Natural killer cell treated with Interleukin-12 subunit alpha and Interleukin-12 subunit beta and Interleukin-15 and Interleukin-18, amount 100 ng/mL, for 72 hours (primary cell): ENCODE results near the gene CTBP2. TPM values are rescaled to one million over a fixed set of nuclear protein-coding genes. Genes with fewer than 3 reads are reported as not detected.
A peak's percentile ranks its signal among the peaks of the same experiment; 100 is the strongest.

ENCODE experiments used
- ATAC-seq, 2 donors: fragments of 150-1000 bp; cut with Tn5 transposase in 1 of 2; sonication (Bioruptor Pico), chemical (Tn5 transposase) in 1 of 2; 2 replicates each; pipeline ENCODE4 v1.10.0; 2021
- DNase-seq: peaks from one replicate; pipeline ENCODE4 v3.0.0; 2022; ENCODE audit warnings: low spot score
- H3K27ac Mint-ChIP-seq, 2 donors: 1 replicate in 1 of 2; 2 replicates in 1 of 2; pipeline ENCODE4 v1.8.0; 2022; ENCODE audit warnings: mixed read lengths in 2 of 2, mild to moderate bottlenecking in 1 of 2, moderate library complexity in 1 of 2
- H3K27me3 Mint-ChIP-seq, 2 donors: 1 replicate in 1 of 2; 2 replicates in 1 of 2; pipeline ENCODE4 v1.8.0; 2022; ENCODE audit warnings: mixed read lengths in 2 of 2
- H3K36me3 Mint-ChIP-seq: one replicate; pipeline ENCODE4 v1.8.0; 2022; ENCODE audit warnings: mixed read lengths
- H3K4me1 Mint-ChIP-seq, 2 donors: 1 replicate in 1 of 2; 2 replicates in 1 of 2; pipeline ENCODE4 v1.8.0; 2022; ENCODE audit warnings: low read depth in 2 of 2, mixed read lengths in 2 of 2, mild to moderate bottlenecking in 1 of 2
- H3K4me3 Mint-ChIP-seq: one replicate; pipeline ENCODE4 v1.8.0; 2022; ENCODE audit warnings: mixed read lengths
- H3K9me3 Mint-ChIP-seq: 2 replicates; pipeline ENCODE4 v1.8.0; 2022; ENCODE audit warnings: mixed read lengths
- total RNA-seq, 2 donors: library from RNA; stranded (reverse); gene quantifications; one replicate each; pipeline ENCODE4 v1.2.3, GENCODE V29; 2022

The CTBP2 gene
- total RNA-seq, 2 donors from 2014 or later: 61.3 to 76.4 TPM

DNA sequence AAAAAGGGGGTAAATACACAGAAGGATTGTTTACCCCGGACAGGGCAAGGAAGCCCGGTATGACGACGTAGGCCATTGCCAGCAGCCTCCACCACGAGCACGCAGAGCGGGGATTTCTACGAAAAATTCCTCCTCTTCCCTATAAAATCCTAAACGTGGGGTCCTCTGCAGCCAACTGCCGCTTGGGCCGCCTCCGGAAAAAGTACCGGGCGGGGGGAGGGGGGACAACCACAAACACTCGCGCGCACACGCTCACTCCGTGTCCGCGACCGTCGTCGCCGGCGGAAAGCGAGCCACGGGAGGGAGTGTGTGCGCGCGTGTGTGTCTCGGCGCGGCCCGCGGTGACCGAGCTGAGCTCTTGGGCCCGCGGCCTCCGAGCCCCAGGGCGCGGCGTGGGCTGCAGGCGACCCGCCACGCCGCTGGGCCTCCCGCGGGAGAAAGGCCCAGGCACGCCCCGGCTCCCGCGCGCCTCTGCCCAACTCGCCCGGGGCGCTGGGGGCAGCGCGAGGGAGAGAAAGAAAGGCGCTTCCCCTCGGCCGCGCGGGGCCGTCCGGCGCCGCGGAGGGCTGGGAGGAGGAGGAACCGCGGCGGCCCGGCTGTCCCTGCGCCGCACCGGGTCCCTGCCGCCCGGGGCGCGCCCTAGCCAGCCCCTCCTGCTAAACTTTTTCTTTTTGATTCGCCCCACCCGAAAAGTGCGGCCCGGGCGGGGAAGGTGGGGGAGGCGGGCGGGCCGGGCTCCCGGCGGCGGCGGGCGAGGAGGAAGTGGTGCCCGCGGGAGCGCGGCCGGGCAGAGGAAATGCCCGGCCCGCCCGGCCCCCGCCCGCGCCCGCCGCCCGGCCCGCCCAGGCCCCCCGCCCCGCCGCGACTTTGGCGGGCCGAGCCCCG is 1.5 kb downstream of the CTBP2 start:
- no peaks in the 10 kb centered on the region for H3K9me3 Mint-ChIP-seq
- no peaks in the 10 kb centered on the region for H3K27me3 Mint-ChIP-seq
- H3K27ac Mint-ChIP-seq: peak overlapping the region; percentile 68 to 94
- ATAC-seq: peak; percentile 64 to 70
- DNase-seq: peak; percentile 72
- peaks cover 40 to 44% of the 10 kb centered on the region in 2 donors for H3K4me1 Mint-ChIP-seq
- peak overlapping the region; percentile 91 for H3K4me3 Mint-ChIP-seq
- H3K36me3 Mint-ChIP-seq: no peaks in the 10 kb centered on the region

GRCh38 chr10:125158275-125158600 is 2.1 kb downstream of the CTBP2 start:
- no peaks in the 10 kb centered on the region for H3K27me3 Mint-ChIP-seq
- ATAC-seq: no peak
- H3K4me1 Mint-ChIP-seq: peaks cover 46 to 48% of the 10 kb centered on the region in 2 donors
- H3K9me3 Mint-ChIP-seq: no peaks in the 10 kb centered on the region
- no peak for DNase-seq
- peak overlapping the region; percentile 68 to 94 for H3K27ac Mint-ChIP-seq
- H3K4me3 Mint-ChIP-seq: peak overlapping the region; percentile 91
- no peaks in the 10 kb centered on the region for H3K36me3 Mint-ChIP-seq

DNA sequence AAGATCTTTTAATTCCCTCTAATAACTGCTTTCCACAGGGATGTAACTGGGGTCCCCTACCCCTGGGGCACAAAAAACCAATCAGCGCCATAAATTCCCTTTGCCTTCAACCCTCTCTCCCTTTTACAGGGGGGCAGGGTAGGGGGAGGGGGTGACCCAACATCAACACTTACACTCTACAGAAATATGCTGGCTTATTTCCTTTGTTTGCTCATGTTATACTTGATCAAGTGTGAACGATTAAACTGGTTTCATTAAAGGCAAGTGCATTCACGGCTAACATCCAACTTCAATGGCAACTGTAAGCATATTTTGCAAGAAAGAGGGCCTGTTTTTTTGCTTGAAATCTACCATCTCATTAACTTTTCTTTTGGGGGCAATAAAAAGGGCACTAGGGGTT is 2.9 kb downstream of the CTBP2 start:
- no peaks in the 10 kb centered on the region for H3K27me3 Mint-ChIP-seq
- H3K4me3 Mint-ChIP-seq: peak overlapping the region; percentile 91

GRCh38 chr10:125156739-125157480 is 3.5 kb downstream of the CTBP2 start:
- Mint-ChIP-seq H3K9me3 (no peaks in the 10 kb centered on the region), H3K27me3 (no peaks in the 10 kb centered on the region), H3K4me3 (peak overlapping the region; percentile 91), H3K27ac (peak overlapping the region; percentile 68 to 94), H3K36me3 (no peaks in the 10 kb centered on the region), H3K4me1 (peaks cover 53 to 56% of the 10 kb centered on the region in 2 donors)
- DNase-seq (no peak), ATAC-seq (no peak)

More for the DNA sequence above, 2.9 kb downstream of the CTBP2 start:
- H3K4me1 Mint-ChIP-seq: peaks cover 50 to 52% of the 10 kb centered on the region in 2 donors
- no peaks in the 10 kb centered on the region for H3K9me3 Mint-ChIP-seq
- peak overlapping the region; percentile 68 to 94 for H3K27ac Mint-ChIP-seq
- DNase-seq: no peak
- no peaks in the 10 kb centered on the region for H3K36me3 Mint-ChIP-seq
- no peak for ATAC-seq

DNA sequence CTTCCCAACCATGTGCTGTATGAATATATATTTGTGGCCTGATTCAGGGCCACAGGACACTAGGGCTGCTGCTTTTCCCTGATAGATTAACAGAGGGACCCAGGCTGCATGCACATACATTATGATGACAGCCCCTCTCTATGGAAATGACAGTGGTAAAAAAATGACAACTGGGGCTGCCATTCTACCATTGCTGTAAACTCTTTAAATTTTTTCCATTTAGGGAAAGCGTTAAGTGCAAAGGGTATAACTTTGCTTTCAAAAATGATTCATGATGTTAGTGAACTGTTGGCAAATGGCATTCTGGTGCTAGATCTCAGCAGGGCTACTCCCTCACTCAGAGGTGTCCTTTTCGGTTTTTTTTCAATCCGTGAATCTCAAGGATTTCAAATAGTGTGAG is 4.2 kb downstream of the CTBP2 start:
- Mint-ChIP-seq H3K27ac (peak overlapping the region; percentile 68 to 94), H3K27me3 (no peaks in the 10 kb centered on the region), H3K9me3 (no peaks in the 10 kb centered on the region), H3K36me3 (no peaks in the 10 kb centered on the region), H3K4me1 (peaks cover 54 to 58% of the 10 kb centered on the region in 2 donors), H3K4me3 (peak overlapping the region; percentile 91)
- no peak for ATAC-seq
- no peak for DNase-seq

GRCh38 chr10:125155101-125155500 is 5.3 kb downstream of the CTBP2 start:
- Mint-ChIP-seq H3K27ac (peak overlapping the region; percentile 51 to 94), H3K27me3 (no peaks in the 10 kb centered on the region), H3K36me3 (no peaks in the 10 kb centered on the region), H3K4me3 (peak overlapping the region; percentile 41), H3K4me1 (peaks cover 65 to 67% of the 10 kb centered on the region in 2 donors), H3K9me3 (no peaks in the 10 kb centered on the region)
- DNase-seq (no peak), ATAC-seq (no peak)

DNA sequence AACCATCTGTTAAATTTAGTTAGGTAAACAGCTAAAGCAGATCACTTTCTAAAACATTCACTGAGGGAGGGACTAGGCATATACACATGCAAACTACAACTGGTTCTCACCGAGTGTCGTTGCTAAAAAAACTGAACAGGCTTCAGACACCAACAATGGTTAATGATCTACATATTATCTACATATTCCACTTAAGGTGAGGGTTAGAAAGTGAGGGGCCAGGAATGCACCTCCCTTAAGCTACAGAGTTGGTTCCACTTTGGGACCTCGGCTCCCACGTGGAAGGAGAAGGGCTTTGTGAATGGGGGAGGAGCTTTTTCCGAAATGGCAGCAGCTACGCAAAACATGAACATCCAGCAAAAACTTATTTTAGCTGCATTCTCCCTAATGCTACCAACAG is 5.8 kb downstream of the CTBP2 start:
- H3K4me3 Mint-ChIP-seq: peak overlapping the region; percentile 41
- peaks cover 70% of the 10 kb centered on the region in 2 donors for H3K4me1 Mint-ChIP-seq
- H3K36me3 Mint-ChIP-seq: no peaks in the 10 kb centered on the region
- DNase-seq: no peak
- H3K27me3 Mint-ChIP-seq: no peaks in the 10 kb centered on the region
- peak overlapping the region; percentile 51 to 94 for H3K27ac Mint-ChIP-seq
- no peaks in the 10 kb centered on the region for H3K9me3 Mint-ChIP-seq
- ATAC-seq: no peak

GRCh38 chr10:125153703-125154490 is 6.5 kb downstream of the CTBP2 start:
- Mint-ChIP-seq H3K36me3 (no peaks in the 10 kb centered on the region), H3K4me1 (peaks cover 75 to 76% of the 10 kb centered on the region in 2 donors), H3K27me3 (no peaks in the 10 kb centered on the region), H3K9me3 (no peaks in the 10 kb centered on the region), H3K4me3 (peak overlapping the region; percentile 41), H3K27ac (peak overlapping the region; percentile 51 to 94)
- ATAC-seq: no peak
- no peak for DNase-seq

DNA sequence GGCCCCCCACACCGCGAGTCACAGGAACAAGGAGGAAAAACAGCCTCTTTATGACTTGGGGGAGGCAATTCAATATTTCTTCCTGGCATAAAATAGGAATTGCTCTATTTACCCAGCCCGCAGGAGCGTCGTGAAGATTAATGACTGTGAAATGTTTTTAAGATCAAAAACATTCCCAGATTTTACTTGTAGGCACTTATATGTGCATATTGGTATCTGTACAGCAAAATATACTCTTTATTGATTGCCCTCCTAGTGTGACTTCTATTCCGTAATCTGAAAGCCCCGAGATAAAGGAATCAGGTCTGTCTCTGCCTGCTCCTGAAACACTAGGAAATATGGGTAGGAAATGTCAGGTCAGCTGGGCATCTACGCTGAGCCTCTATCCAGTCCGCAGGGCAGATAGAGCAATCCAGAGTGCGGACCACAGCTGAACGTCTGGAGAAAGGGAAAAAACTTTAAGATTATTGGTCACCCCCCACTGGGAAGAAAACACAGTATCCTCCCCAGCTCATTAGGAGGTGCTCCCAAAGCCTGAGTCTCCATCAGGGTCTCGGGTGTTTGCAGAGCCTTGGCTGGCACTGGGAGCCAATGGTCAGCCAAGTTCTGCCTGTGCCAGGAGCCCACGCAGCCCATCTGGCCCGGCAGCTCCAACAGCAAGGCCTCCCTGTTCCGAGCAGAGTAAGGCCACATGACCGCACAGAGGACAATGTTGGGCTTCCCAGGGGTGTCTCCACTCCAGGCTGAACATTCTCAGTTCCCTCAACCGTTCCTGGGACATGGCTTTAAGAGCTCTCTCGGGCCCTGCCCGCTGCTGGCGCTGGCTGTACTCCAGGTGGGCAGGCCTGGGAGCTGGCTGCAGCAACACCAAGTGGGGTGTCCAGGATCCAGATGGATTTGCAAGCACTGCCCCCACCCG is 7.7 kb downstream of the CTBP2 start:
- ATAC-seq (no peak), DNase-seq (no peak)
- Mint-ChIP-seq H3K27ac (peak overlapping the region in 1 of 2 donors; percentile 67), H3K4me3 (peak overlapping the region; percentile 52), H3K36me3 (no peaks in the 10 kb centered on the region), H3K27me3 (no peaks in the 10 kb centered on the region), H3K9me3 (no peaks in the 10 kb centered on the region), H3K4me1 (peaks cover 79 to 80% of the 10 kb centered on the region in 2 donors)

- H3K27me3 Mint-ChIP-seq: no peaks in the 10 kb centered on the region
- peak overlapping the region in 1 of 2 donors; percentile 96 for H3K27ac Mint-ChIP-seq
- peaks cover 81% of the 10 kb centered on the region in 2 donors for H3K4me1 Mint-ChIP-seq
- H3K4me3 Mint-ChIP-seq: peak overlapping the region; percentile 52
- no peaks in the 10 kb centered on the region for H3K36me3 Mint-ChIP-seq
- ATAC-seq (peak; percentile 71 to 77), DNase-seq (peak; percentile 86)
- no peaks in the 10 kb centered on the region for H3K9me3 Mint-ChIP-seq
Measured at GRCh38 chr10:125151553-125152449, 8.6 kb downstream of the CTBP2 start.

DNA sequence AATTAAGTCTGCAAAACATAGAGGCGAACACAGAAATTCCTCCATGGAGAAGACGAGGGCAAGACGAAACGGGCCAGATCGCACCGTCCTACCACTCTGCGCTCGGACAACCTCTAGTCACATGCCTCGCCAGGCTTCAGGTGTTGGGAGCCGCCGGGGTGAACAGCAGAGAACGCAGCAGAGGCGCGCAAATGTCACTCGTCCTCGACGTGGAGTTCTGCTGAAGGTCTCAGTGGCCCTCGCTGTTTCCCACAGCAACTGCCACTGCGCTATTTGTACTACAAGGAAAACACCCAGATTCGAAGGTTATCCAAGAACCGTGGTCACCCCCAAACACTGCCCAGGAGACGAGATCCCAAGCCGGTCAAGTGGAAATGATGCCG is 9.2 kb downstream of the CTBP2 start:
- H3K27me3 Mint-ChIP-seq: no peaks in the 10 kb centered on the region
- DNase-seq (no peak), ATAC-seq (no peak)
- H3K9me3 Mint-ChIP-seq: no peaks in the 10 kb centered on the region
- peak overlapping the region; percentile 62 for H3K4me3 Mint-ChIP-seq
- no peaks in the 10 kb centered on the region for H3K36me3 Mint-ChIP-seq
- H3K4me1 Mint-ChIP-seq: peaks cover 79 to 82% of the 10 kb centered on the region in 2 donors
- peak overlapping the region; percentile 54 to 96 for H3K27ac Mint-ChIP-seq
